Activated naive CD8-positive, alpha-beta T cell treated with anti-CD3 and anti-CD28 coated beads, Interleukin-2, amount 10 ng/mL, durations not matched to agents 7 days and 5 days (primary cell): Measurements from ENCODE around the gene SETD1B. TPM values are rescaled to one million over a fixed set of nuclear protein-coding genes. Genes with fewer than 3 reads are reported as not detected.
A peak's percentile ranks its signal among the peaks of the same experiment; 100 is the strongest.

ENCODE experiments used
- ATAC-seq: fragments of 150-1000 bp; cut with Tn5 transposase; one replicate; pipeline ENCODE4 v1.10.0; 2021; ENCODE audit warnings: low read depth, moderate library complexity
- POLR2A ChIA-PET: fragments of 350-600 bp; sonication (Branson Sonifier 250); formaldehyde crosslinking; loops from one replicate; lab custom pipeline; 2021; ENCODE audit warnings: antibody characterized with exemption; lab: Charles Lee
- DNase-seq: peaks from one replicate; pipeline ENCODE4 v3.0.0; 2021
- H3K27ac Mint-ChIP-seq: one replicate; pipeline ENCODE4 v1.8.0; 2022; ENCODE audit warnings: mild to moderate bottlenecking, mixed read lengths
- H3K27me3 Mint-ChIP-seq: one replicate; pipeline ENCODE4 v1.8.0; 2022; ENCODE audit warnings: mild to moderate bottlenecking, moderate library complexity, mixed read lengths
- H3K36me3 Mint-ChIP-seq: one replicate; pipeline ENCODE4 v1.8.0; 2021; ENCODE audit warnings: mild to moderate bottlenecking, mixed read lengths
- H3K4me1 Mint-ChIP-seq: one replicate; pipeline ENCODE4 v1.8.0; 2021; ENCODE audit warnings: mixed read lengths
- H3K4me3 Mint-ChIP-seq: one replicate; pipeline ENCODE4 v1.8.0; 2022; ENCODE audit warnings: mild to moderate bottlenecking, moderate library complexity, mixed read lengths
- H3K9me3 Mint-ChIP-seq: one replicate; pipeline ENCODE4 v1.8.0; 2021; ENCODE audit warnings: mixed read lengths
- total RNA-seq, 2 experiments: library from RNA; stranded (reverse); gene quantifications; one replicate each; pipeline ENCODE4 v1.2.3, GENCODE V29; 2021

Gene SETD1B
- total RNA-seq, 2 experiments from 2014 or later = 45.0 to 46.8 TPM

- H3K27ac Mint-ChIP-seq = no peak overlapping the region
- peaks cover 2% of the 10 kb centered on the region for H3K4me1 Mint-ChIP-seq
- POLR2A ChIA-PET = interaction anchor here (2.1 kb wide), 1 partner anchor 8 kb away, joined by 8 read pairs; no protein-coding TSS in a partner anchor
These were observed 25.0 kb downstream of the SETD1B start for GRCh38 chr12:121828826-121829225.

GRCh38 chr12:121829250-121829918, 25.6 kb downstream of the SETD1B start:
- Mint-ChIP-seq H3K4me3 (no peak overlapping the region), H3K27me3 (no peaks in the 10 kb centered on the region), H3K9me3 (no peaks in the 10 kb centered on the region), H3K27ac (no peak overlapping the region), H3K36me3 (peaks cover 19% of the 10 kb centered on the region), H3K4me1 (peaks cover 2% of the 10 kb centered on the region)
- DNase-seq = no peak
- ATAC-seq = no peak
- POLR2A ChIA-PET = no interaction called here

More at GRCh38 chr12:121828826-121829225, 25.0 kb downstream of the SETD1B start:
- Mint-ChIP-seq H3K36me3 (peaks cover 19% of the 10 kb centered on the region), H3K27me3 (no peaks in the 10 kb centered on the region), H3K9me3 (no peaks in the 10 kb centered on the region), H3K4me3 (no peak overlapping the region)
- ATAC-seq = no peak
- DNase-seq = no peak

- POLR2A ChIA-PET = no interaction called here
- H3K27me3 Mint-ChIP-seq = no peaks in the 10 kb centered on the region
- no peak overlapping the region for H3K27ac Mint-ChIP-seq
- no peak for DNase-seq
- H3K4me1 Mint-ChIP-seq = peaks cover 2% of the 10 kb centered on the region
- peaks cover 19% of the 10 kb centered on the region for H3K36me3 Mint-ChIP-seq
- H3K9me3 Mint-ChIP-seq = no peaks in the 10 kb centered on the region
- H3K4me3 Mint-ChIP-seq = no peak overlapping the region
- no peak for ATAC-seq
These were observed 26.3 kb downstream of the SETD1B start for GRCh38 chr12:121830134-121830533.

GRCh38 chr12:121830588-121831265, 26.9 kb downstream of the SETD1B start:
- Mint-ChIP-seq H3K9me3 (no peaks in the 10 kb centered on the region), H3K4me3 (no peak overlapping the region), H3K4me1 (peaks cover 2% of the 10 kb centered on the region), H3K27ac (no peak overlapping the region), H3K36me3 (peaks cover 19% of the 10 kb centered on the region), H3K27me3 (no peaks in the 10 kb centered on the region)
- DNase-seq (no peak), ATAC-seq (no peak)
- POLR2A ChIA-PET = interaction anchor here (0.5 kb wide), 1 partner anchor 10 kb away, joined by 5 read pairs; no protein-coding TSS in a partner anchor

GRCh38 chr12:121831571-121832245, 27.9 kb downstream of the SETD1B start:
- no peaks in the 10 kb centered on the region for H3K9me3 Mint-ChIP-seq
- ATAC-seq = no peak
- peaks cover 3% of the 10 kb centered on the region for H3K4me1 Mint-ChIP-seq
- no peaks in the 10 kb centered on the region for H3K27me3 Mint-ChIP-seq
- H3K36me3 Mint-ChIP-seq = peaks cover 13% of the 10 kb centered on the region
- no peak overlapping the region for H3K4me3 Mint-ChIP-seq
- POLR2A ChIA-PET = no interaction called here
- no peak for DNase-seq
- H3K27ac Mint-ChIP-seq = no peak overlapping the region

- Mint-ChIP-seq H3K27me3 (peaks cover 5% of the 10 kb centered on the region), H3K9me3 (no peaks in the 10 kb centered on the region), H3K4me1 (peaks cover 14% of the 10 kb centered on the region), H3K36me3 (no peaks in the 10 kb centered on the region), H3K27ac (no peak overlapping the region), H3K4me3 (no peak overlapping the region)
- no peak for ATAC-seq
- no peak for DNase-seq
- POLR2A ChIA-PET = interaction anchor here (0.6 to 1.3 kb wide), 3 partner anchors 10 to 64 kb away, joined by 3 to 8 read pairs (median 4); no protein-coding TSS in a partner anchor
These were observed 33.9 kb downstream of the SETD1B start for GRCh38 chr12:121837680-121838079.

GRCh38 chr12:121838126-121838525, 34.3 kb downstream of the SETD1B start:
- POLR2A ChIA-PET = interaction anchor here (0.6 to 1.3 kb wide), 5 partner anchors 10 to 64 kb away, joined by 3 to 8 read pairs (median 4); partner anchors contain the start of gene PSMD9
- Mint-ChIP-seq H3K4me1 (peaks cover 13% of the 10 kb centered on the region), H3K4me3 (no peak overlapping the region), H3K27ac (no peak overlapping the region), H3K36me3 (no peaks in the 10 kb centered on the region), H3K27me3 (peaks cover 5% of the 10 kb centered on the region), H3K9me3 (no peaks in the 10 kb centered on the region)
- ATAC-seq (no peak), DNase-seq (no peak)

GRCh38 chr12:121839106-121839992, 35.5 kb downstream of the SETD1B start:
- POLR2A ChIA-PET = interaction anchor here (0.6 to 1.1 kb wide), 6 partner anchors 11 to 77 kb away, joined by 3 to 6 read pairs (median 4); partner anchors contain the start of gene PSMD9
- peaks cover 13% of the 10 kb centered on the region for H3K4me1 Mint-ChIP-seq
- ATAC-seq (peak; percentile 97), DNase-seq (peak; percentile 100)
- H3K36me3 Mint-ChIP-seq = no peaks in the 10 kb centered on the region
- no peaks in the 10 kb centered on the region for H3K9me3 Mint-ChIP-seq
- H3K27me3 Mint-ChIP-seq = peaks cover 5% of the 10 kb centered on the region
- H3K27ac Mint-ChIP-seq = peak overlapping the region; percentile 90
- H3K4me3 Mint-ChIP-seq = peak overlapping the region; percentile 96

GRCh38 chr12:121839993-121840761, 36.4 kb downstream of the SETD1B start:
- Mint-ChIP-seq H3K4me1 (peaks cover 13% of the 10 kb centered on the region), H3K36me3 (no peaks in the 10 kb centered on the region), H3K4me3 (peak overlapping the region; percentile 96), H3K27me3 (peaks cover 5% of the 10 kb centered on the region), H3K27ac (peak overlapping the region; percentile 90), H3K9me3 (no peaks in the 10 kb centered on the region)
- ATAC-seq (no peak), DNase-seq (no peak)
- POLR2A ChIA-PET = interaction anchor here (0.6 to 0.7 kb wide), 4 partner anchors 9 to 78 kb away, joined by 3 to 5 read pairs (median 4); partner anchors contain the start of gene SETD1B

- Mint-ChIP-seq H3K4me3 (no peak overlapping the region), H3K27ac (no peak overlapping the region), H3K9me3 (no peaks in the 10 kb centered on the region), H3K27me3 (no peaks in the 10 kb centered on the region), H3K36me3 (no peaks in the 10 kb centered on the region), H3K4me1 (peaks cover 13% of the 10 kb centered on the region)
- POLR2A ChIA-PET = interaction anchor here (0.7 kb wide), 1 partner anchor 1415 kb away, joined by 3 read pairs; no protein-coding TSS in a partner anchor
- ATAC-seq (no peak), DNase-seq (no peak)
These were observed 39.6 kb downstream of the SETD1B start for GRCh38 chr12:121843236-121843982.

- H3K4me3 Mint-ChIP-seq = no peak overlapping the region
- ATAC-seq (no peak), DNase-seq (no peak)
- no peaks in the 10 kb centered on the region for H3K27me3 Mint-ChIP-seq
- no peaks in the 10 kb centered on the region for H3K36me3 Mint-ChIP-seq
- no peak overlapping the region for H3K27ac Mint-ChIP-seq
- POLR2A ChIA-PET = no interaction called here
- no peaks in the 10 kb centered on the region for H3K9me3 Mint-ChIP-seq
- peaks cover 1% of the 10 kb centered on the region for H3K4me1 Mint-ChIP-seq
These were observed 41.9 kb downstream of the SETD1B start for GRCh38 chr12:121845701-121846100.
